Skeletal muscle cell (primary cell): ENCODE results near the gene ATP9A.
"Not testable (repeated sequence)": the region's sequence is repeated elsewhere in the genome, so short reads cannot be mapped to it uniquely, and the experiment has no call there.

Experiments used
- DNase-seq: peaks from one replicate; pipeline ENCODE4 v3.0.0-alpha.2; 2010; ENCODE audit warnings: low read depth
- H3K4me3 ChIP-seq: 2 replicates; pipeline ENCODE4 v1.5.1; 2011; ENCODE audit warnings: low read depth, mild to moderate bottlenecking, control low read depth, low read length, moderate library complexity

Gene ATP9A

DNA sequence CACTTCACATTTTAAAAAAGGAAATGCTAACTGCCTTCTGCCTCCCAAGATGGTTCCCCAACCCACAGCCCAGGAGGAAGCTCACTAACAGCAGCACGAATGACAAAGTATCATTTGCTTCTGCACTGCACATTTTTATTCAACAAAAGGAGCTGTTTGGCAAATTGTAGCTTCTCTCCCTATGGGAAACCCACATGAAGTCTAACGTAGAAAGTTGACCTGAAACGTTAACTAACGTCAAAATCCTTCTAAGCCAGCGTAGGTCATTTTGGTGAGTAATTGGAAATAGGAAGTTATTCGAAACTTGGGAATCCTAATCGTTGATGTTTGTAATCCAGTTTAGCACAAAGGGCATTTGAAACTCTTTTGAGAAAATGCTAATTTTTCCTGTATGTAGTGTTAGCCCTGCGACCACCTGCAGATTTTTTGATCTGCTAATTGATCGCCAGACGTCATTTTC is 31.2 kb upstream of the ATP9A start:
- DNase-seq = no peak
- H3K4me3 ChIP-seq = no peak overlapping the region

DNA sequence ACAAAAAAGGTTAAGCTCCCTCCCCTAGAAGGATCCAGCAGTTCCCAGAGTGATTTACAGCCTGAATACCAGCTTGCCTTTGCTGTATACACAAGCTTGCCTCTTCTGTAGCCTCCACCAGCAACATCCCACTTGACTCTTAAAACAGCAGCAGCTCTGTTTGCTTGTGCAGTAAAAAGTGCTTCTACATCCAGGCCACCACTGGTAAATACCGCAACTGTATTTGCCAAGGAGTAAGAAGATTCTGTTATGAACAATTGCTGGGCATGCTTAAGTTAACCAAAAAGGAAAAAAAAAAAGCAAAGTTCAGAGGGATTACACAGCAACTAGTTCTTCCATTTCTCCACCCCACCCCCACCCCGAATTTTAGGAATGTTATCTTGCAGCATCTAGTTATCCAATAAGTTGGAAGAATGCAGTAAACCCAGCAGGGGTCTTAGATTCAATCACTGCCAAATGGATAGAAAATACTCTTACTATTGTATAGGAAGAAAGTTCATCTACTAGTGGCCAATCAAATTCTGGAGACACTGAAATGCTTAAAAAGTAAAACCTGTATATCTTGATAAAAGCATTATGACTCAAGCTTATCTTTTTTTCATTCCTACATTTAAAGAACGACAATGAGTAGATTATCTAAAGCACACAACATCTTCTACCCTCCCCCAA is 29.3 kb upstream of the ATP9A start:
- no peak for DNase-seq
- no peak overlapping the region for H3K4me3 ChIP-seq

DNA sequence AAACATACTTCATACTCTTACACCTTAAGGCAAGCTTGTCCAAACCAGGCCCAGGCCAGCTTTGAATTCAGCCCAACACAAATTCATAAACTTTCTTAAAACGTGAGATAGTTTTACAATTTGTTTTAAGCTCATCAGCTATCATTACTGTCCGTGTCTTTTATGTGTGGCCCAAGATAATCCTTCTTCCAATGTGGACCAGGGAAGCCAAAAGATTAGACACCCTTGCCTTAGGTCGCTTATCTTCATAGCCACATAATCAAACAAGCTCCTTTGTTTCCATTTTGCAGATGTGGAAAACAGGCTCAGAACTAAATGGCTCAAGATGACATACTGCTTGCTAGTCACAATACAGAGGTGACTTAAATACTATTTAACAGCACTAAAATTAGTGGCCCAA is 28.1 kb upstream of the ATP9A start:
- DNase-seq = no peak
- H3K4me3 ChIP-seq = no peak overlapping the region

DNA sequence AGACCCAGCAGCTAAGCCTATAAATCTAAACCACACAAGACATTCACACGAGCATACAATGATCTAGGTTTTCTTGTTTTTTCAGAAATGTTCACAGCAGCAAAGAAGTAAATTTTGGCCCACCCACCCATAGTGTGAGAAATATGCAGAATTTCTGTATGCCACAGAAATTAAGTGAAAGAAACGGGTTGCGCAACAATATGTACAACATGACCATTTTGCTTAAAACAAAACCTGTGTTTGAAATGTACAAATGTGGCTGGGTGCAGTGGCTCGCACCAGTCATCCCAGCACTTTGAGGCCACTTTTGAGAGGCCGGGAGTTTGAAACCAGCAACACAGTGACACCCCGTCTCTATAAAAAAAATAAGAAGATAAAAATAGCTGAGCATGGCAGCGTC is 24.8 kb upstream of the ATP9A start:
- DNase-seq = no peak
- H3K4me3 ChIP-seq = no peak overlapping the region

DNA sequence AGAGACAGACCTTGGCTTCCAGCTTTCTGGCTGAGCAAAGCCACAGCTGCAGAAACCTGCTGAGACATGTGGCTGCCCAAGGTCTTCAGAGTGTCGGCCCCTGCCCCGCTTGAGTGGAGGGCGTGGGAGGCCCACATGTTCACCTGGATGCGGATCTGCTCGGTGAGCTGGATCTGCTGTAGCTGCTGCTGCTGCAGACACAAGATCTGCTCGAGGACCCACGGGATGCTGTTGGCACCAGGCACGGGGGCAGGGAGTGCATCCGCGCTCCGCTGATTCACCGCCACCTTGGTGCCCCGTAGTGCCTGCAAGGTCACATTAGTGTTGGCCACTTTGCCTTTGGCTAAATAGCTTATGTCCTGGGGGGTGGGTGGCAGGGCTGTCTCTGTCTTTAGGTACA is 23.4 kb upstream of the ATP9A start:
- DNase-seq = no peak
- no peak overlapping the region for H3K4me3 ChIP-seq

DNA sequence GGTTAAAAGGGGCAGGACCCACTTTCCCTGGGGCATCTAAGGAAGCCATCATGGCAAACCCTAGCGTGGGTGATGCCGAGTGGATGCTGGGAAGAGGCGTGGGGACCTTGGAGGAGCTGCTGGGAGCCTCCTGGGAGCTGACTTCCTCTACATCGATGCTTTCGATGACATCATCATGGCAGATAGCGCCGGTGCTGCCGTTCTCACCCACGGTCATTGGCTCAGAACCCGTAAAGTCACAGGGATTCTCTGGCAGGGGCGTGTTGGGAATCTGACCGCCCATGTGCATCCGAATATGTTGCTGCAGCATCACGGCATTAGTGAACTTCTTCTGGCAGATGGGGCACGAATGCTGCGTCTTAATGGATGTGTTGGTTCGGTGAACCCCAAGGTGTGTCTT is 22.1 kb upstream of the ATP9A start:
- DNase-seq = no peak
- no peak overlapping the region for H3K4me3 ChIP-seq

DNA sequence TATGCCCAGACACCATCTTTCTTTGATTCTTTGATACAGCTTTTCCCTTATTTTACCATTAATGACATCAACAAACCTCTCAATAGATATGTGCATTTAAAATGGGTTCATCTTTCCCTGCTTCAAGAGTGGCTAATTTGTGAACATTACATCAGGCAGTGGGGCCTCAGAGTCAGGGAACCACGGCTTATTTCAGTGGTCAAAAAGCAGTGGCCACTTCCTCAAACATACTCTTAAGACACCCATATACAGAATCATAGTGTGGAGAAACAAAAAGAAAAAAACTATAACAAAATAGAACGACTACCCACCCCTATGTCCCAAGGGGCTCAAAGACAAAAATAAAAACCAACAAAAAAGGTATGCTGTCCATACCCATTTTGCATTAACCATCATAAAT is 21.2 kb upstream of the ATP9A start:
- no peak for DNase-seq
- H3K4me3 ChIP-seq = no peak overlapping the region

DNA sequence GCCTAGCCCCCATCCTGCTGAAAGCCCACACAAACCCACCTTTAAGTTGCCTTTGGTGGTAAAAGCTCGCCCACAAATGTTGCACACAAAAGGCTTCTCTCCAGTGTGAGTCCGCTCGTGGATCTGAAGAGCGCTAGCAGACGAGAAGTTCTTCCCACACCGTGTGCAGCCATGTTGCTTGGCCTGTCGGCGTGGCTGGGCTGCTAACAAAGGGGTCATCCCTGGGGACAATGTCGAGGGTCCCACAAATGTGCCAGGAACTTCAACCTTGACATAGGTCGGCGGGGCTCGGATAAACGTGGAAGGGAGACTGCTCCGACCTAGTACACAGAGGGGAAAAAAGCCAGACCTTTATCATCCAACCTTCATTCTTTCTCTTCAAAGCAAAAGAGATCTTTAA is 20.6 kb upstream of the ATP9A start:
- no peak for DNase-seq

DNA sequence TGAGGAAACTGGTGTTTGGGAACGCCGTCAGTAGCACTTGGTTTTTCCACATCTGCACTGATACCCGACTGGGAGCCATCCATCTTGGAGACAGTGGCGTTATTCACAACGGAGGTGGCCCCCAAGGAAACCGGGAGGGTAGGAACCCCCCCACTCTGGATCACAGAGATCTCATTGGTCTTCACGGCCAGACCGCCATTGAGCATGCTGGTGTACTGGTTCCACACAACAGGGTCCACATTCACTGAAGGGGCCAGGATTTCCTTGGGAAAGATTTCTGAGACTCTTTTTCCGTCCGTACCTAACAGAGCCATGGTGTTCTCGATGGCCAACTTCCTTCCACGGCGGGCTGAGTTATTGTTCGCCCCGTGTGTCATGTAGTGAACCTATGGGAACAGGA is 16.1 kb upstream of the ATP9A start:
- no peak for DNase-seq
- H3K4me3 ChIP-seq = no peak overlapping the region

More for the DNA sequence above, 20.6 kb upstream of the ATP9A start:
- H3K4me3 ChIP-seq = no peak overlapping the region

DNA sequence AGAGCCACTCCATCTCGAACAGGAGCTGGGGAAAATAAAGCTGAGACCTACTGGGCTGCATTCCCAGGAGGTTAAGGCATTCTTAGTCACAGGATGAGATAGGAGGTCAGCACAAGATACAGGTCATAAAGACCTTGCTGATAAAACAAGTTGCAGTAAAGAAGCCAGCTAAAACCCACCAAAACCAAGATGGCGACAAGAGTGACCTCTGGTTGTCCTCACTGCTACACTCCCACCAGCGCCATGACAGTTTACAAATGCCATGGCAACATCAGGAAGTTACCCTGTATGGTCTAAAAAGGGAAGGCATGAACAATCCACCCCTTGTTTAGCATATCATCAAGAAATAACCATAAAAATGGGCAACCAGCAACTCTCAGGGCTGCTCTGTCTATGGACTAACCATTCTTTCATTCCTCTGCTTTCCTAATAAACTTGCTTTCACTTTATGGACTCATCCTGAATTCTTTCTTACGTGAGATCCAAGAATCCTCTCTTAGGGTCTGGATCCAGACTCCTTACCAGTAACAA is 10.1 kb upstream of the ATP9A start:
- H3K4me3 ChIP-seq, DNase-seq: not testable (repeated sequence)

DNA sequence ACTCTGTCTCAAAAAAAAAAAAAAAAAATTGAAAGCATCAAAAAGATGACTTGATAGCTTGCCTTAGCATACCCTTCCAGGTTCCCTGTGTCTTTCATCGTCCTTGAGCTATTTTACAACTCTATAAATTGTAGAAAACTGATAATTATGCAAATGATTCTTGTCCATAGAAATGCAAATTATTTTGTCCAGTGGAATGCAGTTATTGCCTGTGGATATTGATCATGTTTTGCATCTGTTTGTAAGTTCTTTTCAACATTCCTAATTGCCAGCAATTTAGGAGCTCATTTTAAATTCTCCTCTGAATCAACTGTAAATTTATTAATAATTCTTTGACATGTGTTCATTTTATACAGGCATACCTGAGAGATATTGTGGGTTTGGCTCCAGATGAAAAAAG is 7.1 kb upstream of the ATP9A start:
- no peak overlapping the region for H3K4me3 ChIP-seq
- no peak for DNase-seq

DNA sequence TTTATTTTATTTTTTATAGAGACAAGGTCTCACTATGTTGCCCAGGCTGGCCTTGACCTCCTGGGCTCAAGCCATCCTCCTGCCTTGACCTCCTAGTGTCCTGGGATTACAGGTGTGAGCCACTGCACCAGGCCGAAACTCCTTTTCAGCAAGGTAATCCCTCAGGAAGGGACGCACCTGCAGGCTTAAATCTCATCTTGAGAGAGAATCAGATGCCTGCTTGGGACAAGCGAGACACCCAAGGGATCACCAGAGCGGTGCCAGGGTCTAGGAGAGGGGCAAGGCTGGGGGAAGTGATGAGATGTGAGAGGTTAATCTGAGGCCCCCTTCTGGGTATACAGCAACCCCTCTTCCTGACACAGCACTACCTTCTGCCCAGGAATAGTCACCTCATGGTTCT is 4.0 kb upstream of the ATP9A start:
- DNase-seq = no peak
- H3K4me3 ChIP-seq = no peak overlapping the region

DNA sequence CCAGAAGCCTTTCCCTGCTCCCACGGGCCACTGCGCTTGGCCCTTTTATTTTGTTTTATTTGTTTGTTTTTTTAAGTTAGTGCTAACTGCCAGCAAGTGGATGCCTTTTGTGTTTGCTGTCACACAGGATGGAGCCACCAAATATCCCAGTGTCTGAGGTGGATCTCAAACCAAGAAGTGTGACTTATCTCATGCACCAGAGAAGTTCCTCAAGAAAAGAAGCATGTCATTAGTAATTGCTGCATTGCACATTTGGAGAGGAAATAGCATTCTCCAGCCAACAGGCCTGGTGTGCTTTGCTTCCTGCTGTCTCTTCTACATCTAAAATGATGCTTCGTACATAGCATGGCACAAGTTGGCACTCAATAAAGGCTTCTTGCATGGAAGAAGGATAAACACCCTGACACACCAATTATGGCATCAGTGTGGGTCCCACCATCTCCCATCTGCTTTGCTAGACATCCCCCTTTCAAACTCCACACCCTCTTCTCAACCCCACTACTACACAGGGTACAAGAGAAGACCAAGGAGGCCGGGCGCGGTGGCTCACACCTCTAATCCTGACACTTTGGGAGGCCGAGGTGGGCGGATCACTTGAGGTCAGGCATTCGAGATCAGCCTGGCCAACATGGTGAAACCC is 1.9 kb upstream of the ATP9A start:
- DNase-seq = no peak
- H3K4me3 ChIP-seq = no peak overlapping the region

DNA sequence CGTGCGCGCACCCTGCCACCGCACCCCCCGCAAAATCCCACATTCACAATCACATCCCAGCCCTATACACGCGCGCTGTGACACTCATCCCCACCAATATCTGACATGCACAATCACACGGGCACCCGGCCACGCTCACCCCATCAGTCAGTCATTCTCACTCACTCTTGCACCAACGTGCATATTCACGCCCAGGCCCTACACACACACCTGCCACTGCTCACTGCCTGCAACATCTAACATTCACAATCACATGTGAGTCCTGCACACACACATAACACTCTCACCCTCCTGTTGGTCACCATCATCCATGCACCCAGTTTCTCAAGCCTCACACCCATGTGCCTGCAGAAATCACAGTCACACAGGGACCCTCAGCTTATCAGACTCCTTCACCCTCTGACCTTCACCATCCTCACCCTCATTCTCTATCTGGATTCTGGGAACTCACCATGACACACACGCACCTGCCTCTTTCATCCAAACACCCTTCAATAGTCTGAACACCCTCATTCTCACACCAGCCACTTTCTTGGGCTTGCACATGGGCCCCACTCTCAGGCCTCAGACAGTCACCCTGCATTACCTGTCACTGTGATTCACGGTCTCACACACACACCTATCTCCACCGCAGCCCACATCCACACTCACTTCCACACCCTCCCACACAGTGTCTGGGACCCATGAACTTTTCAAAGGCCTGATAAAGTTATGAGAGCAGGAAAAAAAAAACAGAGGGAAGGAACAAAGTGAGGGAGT is 748 bp upstream of the ATP9A start:
- no peak overlapping the region for H3K4me3 ChIP-seq

DNA sequence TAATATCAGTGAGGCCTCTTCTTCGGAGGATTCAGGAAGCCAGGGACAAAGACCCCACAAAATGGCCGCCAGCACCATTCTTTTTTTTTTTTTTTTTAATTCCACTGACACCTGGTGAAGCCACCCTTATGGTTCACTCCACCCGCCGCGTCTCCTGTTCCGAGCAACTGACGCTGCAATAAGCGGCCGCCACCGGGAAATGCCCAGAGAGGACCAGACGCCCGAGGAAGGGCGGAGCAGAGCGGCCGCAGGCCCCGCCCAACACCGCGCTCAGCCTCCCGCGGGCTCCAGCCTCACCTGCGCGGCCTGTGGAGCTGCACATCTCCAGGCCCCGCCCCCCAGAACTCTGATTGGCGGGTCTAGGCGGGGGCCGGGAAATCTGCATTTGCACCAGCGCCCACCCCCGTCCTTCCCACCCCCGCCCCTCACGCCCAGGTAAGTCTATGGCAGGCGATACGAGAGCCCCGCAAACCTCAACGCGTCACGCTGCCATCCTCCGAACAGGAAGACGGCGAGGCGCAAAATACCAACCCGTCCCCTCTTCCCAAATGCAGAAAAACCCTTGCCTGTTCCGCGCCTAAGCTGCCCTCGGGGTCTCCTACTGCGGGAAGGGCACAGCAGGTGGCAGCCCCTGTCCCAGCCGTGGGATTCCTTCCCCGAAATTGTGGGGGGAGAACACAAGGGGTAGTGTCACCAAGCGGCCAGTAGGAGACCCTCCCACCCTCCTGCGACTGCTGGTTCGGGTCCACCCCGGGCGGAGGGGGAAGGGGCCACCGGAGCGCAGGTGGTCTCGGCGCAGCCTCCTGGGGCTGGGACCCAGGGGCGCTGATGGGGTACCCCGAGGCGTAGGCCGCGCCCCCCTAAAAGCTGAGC is 960 bp downstream of the ATP9A start:
- no peak for DNase-seq

More for the DNA sequence above, 748 bp upstream of the ATP9A start:
- no peak for DNase-seq

DNA sequence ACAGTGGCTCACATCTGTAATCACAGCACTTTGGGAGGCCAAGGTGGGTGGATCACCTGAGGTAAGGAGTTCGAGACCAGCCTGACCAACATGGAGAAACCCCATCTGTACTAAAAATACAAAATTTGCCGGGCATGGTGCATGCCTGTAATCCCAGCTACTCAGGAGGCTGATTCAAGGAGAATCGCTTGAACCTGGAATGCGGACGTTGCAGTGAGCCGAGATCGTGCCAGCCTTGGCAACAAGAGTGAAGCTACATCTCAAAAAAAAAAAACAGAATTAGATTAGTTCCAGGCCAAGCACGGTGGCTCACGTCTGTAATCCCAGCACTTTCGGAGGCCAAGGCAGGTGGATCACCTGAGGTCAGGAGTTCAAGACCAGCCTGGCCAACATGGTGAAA is 2.8 kb downstream of the ATP9A start:
- DNase-seq, H3K4me3 ChIP-seq: not testable (repeated sequence)

More for the DNA sequence above, 960 bp downstream of the ATP9A start:
- peak overlapping the region; percentile 62 for H3K4me3 ChIP-seq

DNA sequence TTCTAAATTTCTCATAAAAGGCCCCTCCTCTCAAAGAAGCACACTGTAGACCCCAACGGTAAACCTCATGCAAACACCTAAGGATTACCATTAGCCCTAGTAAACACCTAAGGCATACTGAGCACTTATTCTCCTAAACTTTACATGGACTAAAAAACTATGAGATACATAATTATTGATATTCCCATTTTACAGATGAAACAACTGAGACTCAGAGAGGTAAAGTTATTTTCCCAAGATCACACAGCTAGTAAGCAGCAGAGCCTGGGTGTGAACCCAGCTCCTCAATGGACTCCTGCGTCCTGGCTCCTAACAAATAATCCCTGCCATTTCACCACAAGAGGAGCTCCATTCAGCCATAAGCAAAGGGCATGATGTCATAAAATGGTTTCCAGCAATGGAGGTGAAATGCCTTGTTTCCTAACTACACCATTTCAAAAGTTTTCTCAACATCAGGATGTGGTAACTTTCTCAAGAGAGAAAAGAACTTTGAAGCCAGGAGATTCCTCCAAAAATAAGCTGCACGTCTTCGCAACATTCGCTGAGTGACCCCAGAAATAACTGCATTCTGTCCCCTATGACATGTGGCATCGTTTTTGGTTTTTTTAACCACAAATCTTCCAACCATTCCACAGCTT is 4.1 kb downstream of the ATP9A start:
- no peak for DNase-seq
- no peak overlapping the region for H3K4me3 ChIP-seq

DNA sequence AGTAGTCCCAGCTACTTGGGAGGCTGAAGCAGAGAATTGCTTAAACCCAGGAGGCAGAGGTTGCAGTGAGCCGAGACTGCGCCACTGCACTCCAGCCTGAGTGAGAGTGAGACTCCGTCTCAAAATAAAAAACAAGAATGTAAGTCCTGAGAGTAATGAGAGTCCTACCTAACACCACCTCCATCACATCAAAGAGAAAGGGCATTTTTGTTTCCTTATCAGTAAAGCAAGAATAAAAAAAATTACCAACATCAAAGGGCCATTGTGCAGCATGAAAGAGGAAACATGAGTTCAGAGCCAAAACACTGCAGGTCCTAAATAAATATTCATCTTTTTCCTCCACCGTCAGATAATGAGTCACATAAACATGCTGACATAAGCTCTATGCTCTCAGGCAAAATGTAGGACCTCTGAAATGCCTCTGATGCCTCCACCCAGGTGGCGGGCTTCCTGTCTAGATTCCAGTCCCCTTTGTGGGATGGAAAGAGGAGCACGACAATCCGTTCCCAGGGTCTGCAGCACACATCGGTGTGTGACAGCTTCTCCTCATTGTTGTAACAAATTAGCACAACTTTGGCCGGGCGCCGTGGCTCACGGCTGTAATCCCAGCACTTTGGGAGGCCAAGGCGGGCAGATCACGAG is 7.2 kb downstream of the ATP9A start:
- no peak overlapping the region for H3K4me3 ChIP-seq
- DNase-seq = no peak
